ENCODE results near the gene CAMK2D.

The CAMK2D gene

GRCh38 chr4:113579360-113579759 lies 182.2 kb downstream of the CAMK2D start:
- Histone ChIP-seq H3K27me3 (replicated peaks; ENCODE audit: insufficient read depth, low read length) (no peaks in the 10 kb centered on the region), H3K4me3 (ENCODE audit: low read length) (no peak overlapping the region), H3K4me2 (ENCODE audit: low read depth, low read length) (no peak overlapping the region), H3K9me2 (replicated peaks; ENCODE audit: insufficient read depth, low read length) (no peaks in the 10 kb centered on the region), H3K4me1 (ENCODE audit: low read length) (peaks cover 4% of the 10 kb centered on the region; the same call in 1 of the 2 replicates), H4K20me1 (ENCODE audit: insufficient read depth, low read length) (no peaks in the 10 kb centered on the region), H3F3A (ENCODE audit: insufficient read depth, low read length) (no peaks in the 10 kb centered on the region), H3K36me3 (replicated peaks; ENCODE audit: insufficient read depth, low read length) (no peaks in the 10 kb centered on the region), H3K9ac (ENCODE audit: low read length) (no peak overlapping the region), H3K27ac (ENCODE audit: low read length) (no peak overlapping the region), H3K9me3 (replicated peaks; ENCODE audit: insufficient read depth, low read length) (no peaks in the 10 kb centered on the region), H3K79me2 (ENCODE audit: low read length) (no peaks in the 10 kb centered on the region), H2AFZ (ENCODE audit: low read length) (no peak overlapping the region)
- no peak for DNase-seq
- TF ChIP-seq EZH2 (optimal IDR thresholded peaks at IDR 0.05; ENCODE audit: low read depth, low read length), result no peak
- TF ChIP-seq EZH2phosphoT487 (IDR thresholded peaks at IDR 0.05; ENCODE audit: low read length), result no peak
- no peak for TF ChIP-seq CTCF (IDR thresholded peaks at IDR 0.05; ENCODE audit: low read length)

DNA sequence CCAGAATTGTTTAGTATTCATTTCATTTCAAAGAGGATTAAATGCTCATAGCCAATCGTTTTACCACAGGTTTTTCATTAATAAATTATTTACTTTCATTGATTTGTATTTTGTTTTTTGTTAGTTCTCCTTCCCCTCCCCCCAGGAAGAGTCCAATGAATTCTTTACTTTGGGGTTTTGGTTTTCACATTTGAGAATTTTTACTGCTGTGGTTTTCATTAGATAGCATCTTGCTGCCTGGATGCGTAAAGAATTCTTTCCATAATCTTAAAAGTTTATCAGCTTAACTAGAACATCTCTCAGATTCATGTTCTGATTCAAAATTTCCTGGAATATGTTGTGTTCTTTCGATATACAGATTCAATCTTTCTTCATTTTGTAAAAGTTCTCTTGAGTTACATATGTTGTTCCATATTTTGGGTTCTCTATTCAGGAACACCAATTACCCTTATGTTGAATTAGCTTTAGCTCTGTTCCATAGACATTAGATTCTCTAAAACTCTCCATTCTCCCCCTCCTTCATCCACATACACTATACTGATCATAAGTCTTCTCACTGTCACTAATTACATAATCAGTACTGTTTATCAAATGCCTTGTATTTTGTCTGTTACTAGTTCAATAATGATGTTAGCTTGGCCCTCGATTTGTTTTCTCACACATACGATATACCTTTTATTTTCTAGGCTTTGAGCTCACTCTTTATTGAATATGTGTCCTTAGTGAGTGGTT lies 184.4 kb downstream of the CAMK2D start:
- no peaks in the 10 kb centered on the region for H3K9me2 ChIP-seq (replicated peaks; ENCODE audit: insufficient read depth, low read length)
- H3K27me3 ChIP-seq (replicated peaks; ENCODE audit: insufficient read depth, low read length), result no peaks in the 10 kb centered on the region
- H4K20me1 ChIP-seq (ENCODE audit: insufficient read depth, low read length), result no peaks in the 10 kb centered on the region
- H3F3A ChIP-seq (ENCODE audit: insufficient read depth, low read length), result no peaks in the 10 kb centered on the region
- H3K36me3 ChIP-seq (replicated peaks; ENCODE audit: insufficient read depth, low read length), result no peaks in the 10 kb centered on the region
- TF ChIP-seq CTCF (IDR thresholded peaks at IDR 0.05; ENCODE audit: low read length) (no peak), EZH2phosphoT487 (IDR thresholded peaks at IDR 0.05; ENCODE audit: low read length) (no peak), EZH2 (optimal IDR thresholded peaks at IDR 0.05; ENCODE audit: low read depth, low read length) (no peak)
- no peaks in the 10 kb centered on the region for H3K4me1 ChIP-seq (ENCODE audit: low read length)
- no peak for DNase-seq
- H3K9me3 ChIP-seq (replicated peaks; ENCODE audit: insufficient read depth, low read length), result no peaks in the 10 kb centered on the region
- no peaks in the 10 kb centered on the region for H3K79me2 ChIP-seq (ENCODE audit: low read length)
- no peak overlapping the region for H3K9ac ChIP-seq (ENCODE audit: low read length)
- no peak overlapping the region for H3K4me2 ChIP-seq (ENCODE audit: low read depth, low read length)
- no peak overlapping the region for H2AFZ ChIP-seq (ENCODE audit: low read length)
- H3K27ac ChIP-seq (ENCODE audit: low read length), result no peak overlapping the region
- no peak overlapping the region for H3K4me3 ChIP-seq (ENCODE audit: low read length)

DNA sequence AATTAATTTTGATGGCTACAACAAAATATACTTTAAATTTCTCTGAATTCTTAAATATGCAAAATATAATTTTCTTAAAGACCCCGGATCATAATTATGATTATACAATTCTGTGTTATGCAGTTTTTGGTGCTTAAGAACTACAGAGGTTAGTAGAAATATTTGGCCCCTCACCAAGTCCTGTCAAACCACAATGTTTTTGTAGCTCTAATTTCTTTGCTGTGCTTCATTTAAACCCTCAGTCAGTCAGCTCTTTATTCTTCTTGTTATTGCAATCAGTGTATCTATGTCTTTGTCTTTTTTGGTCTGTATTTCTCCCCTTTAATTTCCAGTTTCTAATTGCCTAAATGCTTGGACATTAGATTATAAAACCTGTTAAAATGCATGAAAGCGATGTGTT lies 186.1 kb downstream of the CAMK2D start:
- Histone ChIP-seq H3K4me1 (ENCODE audit: low read length) (no peaks in the 10 kb centered on the region), H3F3A (ENCODE audit: insufficient read depth, low read length) (no peaks in the 10 kb centered on the region), H3K9me3 (replicated peaks; ENCODE audit: insufficient read depth, low read length) (no peaks in the 10 kb centered on the region), H2AFZ (ENCODE audit: low read length) (no peak overlapping the region), H3K4me3 (ENCODE audit: low read length) (no peak overlapping the region), H3K36me3 (replicated peaks; ENCODE audit: insufficient read depth, low read length) (no peaks in the 10 kb centered on the region), H3K9ac (ENCODE audit: low read length) (no peak overlapping the region), H3K4me2 (ENCODE audit: low read depth, low read length) (no peak overlapping the region), H3K79me2 (ENCODE audit: low read length) (no peaks in the 10 kb centered on the region), H3K27ac (ENCODE audit: low read length) (no peak overlapping the region), H4K20me1 (ENCODE audit: insufficient read depth, low read length) (no peaks in the 10 kb centered on the region), H3K9me2 (replicated peaks; ENCODE audit: insufficient read depth, low read length) (no peaks in the 10 kb centered on the region), H3K27me3 (replicated peaks; ENCODE audit: insufficient read depth, low read length) (no peaks in the 10 kb centered on the region)
- TF ChIP-seq EZH2 (optimal IDR thresholded peaks at IDR 0.05; ENCODE audit: low read depth, low read length) (no peak), EZH2phosphoT487 (IDR thresholded peaks at IDR 0.05; ENCODE audit: low read length) (no peak), CTCF (IDR thresholded peaks at IDR 0.05; ENCODE audit: low read length) (no peak)
- DNase-seq, result no peak
